Spleen (tissue), 7 donors: ENCODE data around the gene MCM5.

Source experiments
- POLR2A ChIP-seq, 3 donors: fragments of 450-650 bp; IDR thresholded peaks; one replicate each; pipeline ENCODE4 v1.5.1; 2017; ENCODE audit warnings: antibody characterized with exemption in 3 of 3, mild to moderate bottlenecking in 1 of 3
- TF ChIP-seq, protein P1 (sequence below), 11 experiments: fragments of 200-600 bp in 7 of 11; fragments of 450-650 bp in 4 of 11; sonication (generic) in 4 of 11; IDR thresholded peaks in 8 of 11; conservative IDR thresholded peaks in 3 of 11; 1 replicate in 7 of 11; 2 replicates in 4 of 11; pipeline versions ENCODE4 v1.4.0 to v1.8.0; 2016 to 2021; ENCODE audit warnings: antibody characterized with exemption in 11 of 11, inconsistent platforms in 4 of 11, mild to moderate bottlenecking in 1 of 11
- donor health status: DM: no; HTN: no; CAD: no; lungs with moderate emphysema.
- donor health status: DM: no; HTN: no; CAD: no.
- donor health status: DM: no; HTN: no; CAD: no.

GRCh38 chr22:35421121-35421520, 21.2 kb downstream of the MCM5 start:
- TF ChIP-seq, protein P1, sequence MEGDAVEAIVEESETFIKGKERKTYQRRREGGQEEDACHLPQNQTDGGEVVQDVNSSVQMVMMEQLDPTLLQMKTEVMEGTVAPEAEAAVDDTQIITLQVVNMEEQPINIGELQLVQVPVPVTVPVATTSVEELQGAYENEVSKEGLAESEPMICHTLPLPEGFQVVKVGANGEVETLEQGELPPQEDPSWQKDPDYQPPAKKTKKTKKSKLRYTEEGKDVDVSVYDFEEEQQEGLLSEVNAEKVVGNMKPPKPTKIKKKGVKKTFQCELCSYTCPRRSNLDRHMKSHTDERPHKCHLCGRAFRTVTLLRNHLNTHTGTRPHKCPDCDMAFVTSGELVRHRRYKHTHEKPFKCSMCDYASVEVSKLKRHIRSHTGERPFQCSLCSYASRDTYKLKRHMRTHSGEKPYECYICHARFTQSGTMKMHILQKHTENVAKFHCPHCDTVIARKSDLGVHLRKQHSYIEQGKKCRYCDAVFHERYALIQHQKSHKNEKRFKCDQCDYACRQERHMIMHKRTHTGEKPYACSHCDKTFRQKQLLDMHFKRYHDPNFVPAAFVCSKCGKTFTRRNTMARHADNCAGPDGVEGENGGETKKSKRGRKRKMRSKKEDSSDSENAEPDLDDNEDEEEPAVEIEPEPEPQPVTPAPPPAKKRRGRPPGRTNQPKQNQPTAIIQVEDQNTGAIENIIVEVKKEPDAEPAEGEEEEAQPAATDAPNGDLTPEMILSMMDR (IDR thresholded peaks at IDR 0.05 in 8 of 11, conservative IDR thresholded peaks at IDR 0.05 in 3 of 11): no peak
- no peak for TF ChIP-seq POLR2A (IDR thresholded peaks at IDR 0.05)
